K562 (cell line): ENCODE results near the gene USP12. TPM values are rescaled to one million over a fixed set of nuclear protein-coding genes. Genes with fewer than 3 reads are reported as not detected.

Experiments
- ARID2 ChIP-seq: fragments of 450-650 bp; IDR thresholded peaks from 2 replicates; pipeline ENCODE4 v1.6.1; 2017; ENCODE audit warnings: antibody characterized with exemption, mild to moderate bottlenecking
- GTF2E2 ChIP-seq: fragments of 200-800 bp; sonication (Bioruptor generic); IDR thresholded peaks from 2 replicates; pipeline ENCODE4 v1.6.1; 2016; ENCODE audit warnings: missing genetic modification characterization, missing compliant biosample characterization
- RBM15 ChIP-seq: fragments of 200-400 bp; formaldehyde crosslinking; IDR thresholded peaks from 2 replicates; pipeline ENCODE4 v1.6.1; 2018; ENCODE audit warnings: mild to moderate bottlenecking, low read length, moderate library complexity; ENCODE audit not compliant: insufficient read depth
- RERE ChIP-seq: sonication (generic); formaldehyde crosslinking; IDR thresholded peaks from 2 replicates; pipeline ENCODE4 v1.8.0; 2023; ENCODE audit warnings: missing genetic modification reagents, mild to moderate bottlenecking, borderline replicate concordance
- TEAD1 ChIP-seq, 2 experiments: fragments of 450-650 bp in 1 of 2; sonication (generic) in 1 of 2; formaldehyde crosslinking; IDR thresholded peaks; 2 replicates each; pipeline versions ENCODE4 v1.4.0 to v1.8.0; 2020 to 2022; ENCODE audit warnings: mild to moderate bottlenecking in 2 of 2, missing genetic modification reagents in 1 of 2
- ZFP36 ChIP-seq: fragments of 150-350 bp; IDR thresholded peaks from 2 replicates; pipeline ENCODE4 v1.6.1; 2018; ENCODE audit warnings: low read length, low read depth; ENCODE audit not compliant: partially characterized antibody
- polyA plus RNA-seq, 8 experiments: library from polyadenylated mRNA; depleted of rRNA in 4 of 8; stranded (reverse) in 5 of 8; unstranded in 3 of 8; fragments of >200 nt; fragmentation: Nextera tagmentation in 2 of 8; fragmentation: Illumina TruSeq in 1 of 8; extraction: Ambion mirVana in 2 of 8; extraction: Trizol in 1 of 8; gene quantifications; 2 replicates each; pipeline versions ENCODE4 v1.2.1 to v1.2.3, GENCODE V29; 2011 to 2014; ENCODE audit warnings: inconsistent platforms in 1 of 8, missing spikeins in 1 of 8
- total RNA-seq, 7 experiments: library from RNA; depleted of rRNA in 6 of 7; stranded (reverse); fragments of >200 nt in 6 of 7; fragmentation: Illumina TruSeq in 2 of 7; extraction: Trizol in 2 of 7; gene quantifications; 2 replicates each; pipeline versions ENCODE4 v1.2.1 to v1.2.3, GENCODE V29; 2011 to 2021; ENCODE audit warnings: low replicate concordance in 1 of 7
- TF ChIP-seq, protein P1 (sequence below), 2 experiments: IDR thresholded peaks; 2 replicates each; pipeline ENCODE4 v1.6.1; 2011; ENCODE audit warnings: borderline replicate concordance in 1 of 2, control low read depth in 1 of 2, low read depth in 1 of 2, low read length in 1 of 2, mild to moderate bottlenecking in 1 of 2, mixed read lengths in 1 of 2, moderate library complexity in 1 of 2; ENCODE audit not compliant: insufficient read depth in 1 of 2, insufficient read length in 1 of 2, poor library complexity in 1 of 2, severe bottlenecking in 1 of 2; ENCODE audit errors: extremely low read depth in 1 of 2

Gene USP12
- total and polyA plus RNA-seq, 9 of the 15 experiments (the other 6 are each of a cell fraction or from before 2014, with no cell fraction given) = 1.8 to 20.5 (median 13.3) TPM

DNA sequence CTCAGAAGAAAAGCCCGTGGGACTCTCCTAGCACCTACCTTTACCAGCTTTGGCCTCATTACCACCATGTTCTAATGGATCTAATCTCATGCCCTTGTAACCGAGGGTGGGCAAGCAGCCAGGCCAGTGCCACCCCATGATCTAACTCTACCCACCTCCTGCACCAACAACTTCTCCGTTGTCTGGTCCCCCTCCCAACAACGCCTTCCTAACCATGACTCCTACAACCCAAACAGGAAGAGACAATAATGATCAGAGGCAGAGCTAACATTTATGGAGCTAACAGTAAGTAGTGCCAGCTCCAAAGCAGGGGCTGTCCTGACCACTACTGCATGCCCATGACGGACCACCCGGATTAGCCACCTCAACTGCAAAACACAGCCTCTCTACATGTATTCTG lies 3.5 kb downstream of the USP12 start (continued):
- TF ChIP-seq RERE (CRISPR knock-in tag) (no peak), GTF2E2 (tag) (no peak), ZFP36 (no peak), RBM15 (no peak), TEAD1 (CRISPR knock-in tag; IDR thresholded peaks at IDR 0.05) (no peak), ARID2 (no peak)
- TF ChIP-seq, protein P1, sequence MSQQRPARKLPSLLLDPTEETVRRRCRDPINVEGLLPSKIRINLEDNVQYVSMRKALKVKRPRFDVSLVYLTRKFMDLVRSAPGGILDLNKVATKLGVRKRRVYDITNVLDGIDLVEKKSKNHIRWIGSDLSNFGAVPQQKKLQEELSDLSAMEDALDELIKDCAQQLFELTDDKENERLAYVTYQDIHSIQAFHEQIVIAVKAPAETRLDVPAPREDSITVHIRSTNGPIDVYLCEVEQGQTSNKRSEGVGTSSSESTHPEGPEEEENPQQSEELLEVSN (IDR thresholded peaks at IDR 0.05; ENCODE audit: borderline replicate concordance in 1 of 2, extremely low read depth in 1 of 2, insufficient read depth in 1 of 2, insufficient read length in 1 of 2, low read depth in 1 of 2, low read length in 1 of 2, poor library complexity in 1 of 2, severe bottlenecking in 1 of 2) = no peak
